SK-N-SH (cell line): ENCODE data around the gene STARD7. TPM values are rescaled to one million over a fixed set of nuclear protein-coding genes. Genes with fewer than 3 reads are reported as not detected.
A peak's percentile ranks its signal among the peaks of the same experiment; 100 is the strongest.

ENCODE experiments used
- CTCF ChIA-PET: fragments of 300-600, 350-600 bp; formaldehyde crosslinking; extraction: SDS; loops from one replicate; lab custom pipeline; 2021; lab: Yijun Ruan, JAX
- POLR2A ChIA-PET: fragments of 350-600 bp; sonication (Branson Sonifier 250); formaldehyde crosslinking; extraction: SDS; loops from one replicate; lab custom pipeline; 2020; ENCODE audit warnings: antibody characterized with exemption, inconsistent platforms; lab: Yijun Ruan, JAX
- DNase-seq: peaks from one replicate; pipeline ENCODE4 v3.0.0; 2012
- H2AFZ ChIP-seq: fragments of 200-600 bp; sonication (generic); 2 replicates; pipeline ENCODE4 v1.8.1; 2016; ENCODE audit warnings: antibody characterized with exemption, mild to moderate bottlenecking, low read depth
- H3F3A ChIP-seq: fragments of 200-600 bp; sonication (generic); replicated peaks from 2 replicates; pipeline ENCODE3; 2016; ENCODE audit warnings: antibody characterized with exemption, mild to moderate bottlenecking; ENCODE audit not compliant: insufficient read depth
- H3K27ac ChIP-seq, 2 experiments: fragments of 200-500 bp in 1 of 2; fragments of 200-600 bp in 1 of 2; sonication (Bioruptor generic) in 1 of 2; sonication (generic), shearing (Covaris generic) in 1 of 2; 2 replicates each; pipeline versions ENCODE4 v1.5.1 to v1.6.1; 2014 to 2016; ENCODE audit warnings: low read depth in 2 of 2, inconsistent platforms in 1 of 2, low read length in 1 of 2, mild to moderate bottlenecking in 1 of 2, mixed read lengths in 1 of 2
- H3K27me3 ChIP-seq: fragments of 200-600 bp; sonication (generic), shearing (Covaris generic); 2 replicates; pipeline ENCODE4 v1.6.1; 2016; ENCODE audit warnings: mixed run types; ENCODE audit not compliant: insufficient read depth
- H3K36me3 ChIP-seq, 2 experiments: fragments of 200-500 bp in 1 of 2; fragments of 200-600 bp in 1 of 2; sonication (Bioruptor generic) in 1 of 2; sonication (generic) in 1 of 2; replicated peaks in 1 of 2; 2 replicates each; pipeline versions ENCODE3 to v1.5.1; 2014 to 2016; ENCODE audit warnings: low read length in 1 of 2, mild to moderate bottlenecking in 1 of 2; ENCODE audit not compliant: insufficient read depth in 2 of 2, control insufficient read depth in 1 of 2
- H3K4me1 ChIP-seq, 2 experiments: fragments of 200-500 bp in 1 of 2; fragments of 200-600 bp in 1 of 2; sonication (Bioruptor generic) in 1 of 2; sonication (generic), shearing (Covaris generic) in 1 of 2; 2 replicates each; pipeline versions ENCODE4 v1.5.1 to v1.6.1; 2014 to 2016; ENCODE audit warnings: low read depth in 1 of 2, low read length in 1 of 2, mixed run types in 1 of 2; ENCODE audit not compliant: insufficient read depth in 2 of 2, control insufficient read depth in 1 of 2
- H3K4me2 ChIP-seq: fragments of 200-600 bp; sonication (generic), shearing (Covaris generic); 2 replicates; pipeline ENCODE4 v1.6.1; 2017; ENCODE audit warnings: mixed run types
- H3K4me3 ChIP-seq, 2 experiments: fragments of 200-500 bp in 1 of 2; fragments of 200-600 bp in 1 of 2; sonication (Bioruptor generic) in 1 of 2; sonication (generic), shearing (Covaris generic) in 1 of 2; 2 replicates each; pipeline versions ENCODE4 v1.5.1 to v1.8.1; 2014 to 2016; ENCODE audit warnings: low read depth in 2 of 2, inconsistent platforms in 1 of 2, low read length in 1 of 2, mild to moderate bottlenecking in 1 of 2, mixed read lengths in 1 of 2, moderate library complexity in 1 of 2
- H3K79me2 ChIP-seq: fragments of 200-600 bp; sonication (generic); 2 replicates; pipeline ENCODE4 v1.8.1; 2017; ENCODE audit warnings: mild to moderate bottlenecking; ENCODE audit not compliant: insufficient read depth
- H3K9ac ChIP-seq: fragments of 200-600 bp; sonication (generic); 2 replicates; pipeline ENCODE4 v1.6.1; 2017; ENCODE audit warnings: mixed run types
- H3K9me2 ChIP-seq: fragments of 200-600 bp; sonication (generic); 2 replicates; pipeline ENCODE4 v1.6.1; 2017; ENCODE audit warnings: mixed run types
- H3K9me3 ChIP-seq: fragments of 200-600 bp; sonication (generic); 2 replicates; pipeline ENCODE4 v1.6.1; 2017; ENCODE audit warnings: mixed run types, mild to moderate bottlenecking, moderate library complexity
- H4K20me1 ChIP-seq: fragments of 200-600 bp; sonication (generic); 2 replicates; pipeline ENCODE4 v1.6.1; 2017; ENCODE audit warnings: mild to moderate bottlenecking, mixed run types; ENCODE audit not compliant: insufficient read depth
- CHD2 ChIP-seq: fragments of 150-350 bp; IDR thresholded peaks from 2 replicates; pipeline ENCODE4 v1.6.1; 2018; ENCODE audit warnings: low read length; ENCODE audit not compliant: partially characterized antibody
- ELF1 ChIP-seq: IDR thresholded peaks from 2 replicates; pipeline ENCODE4 v1.4.0; 2012
- FOXJ3 ChIP-seq: sonication (generic); formaldehyde crosslinking; IDR thresholded peaks from 2 replicates; pipeline ENCODE4 v1.5.1; 2020; ENCODE audit warnings: mild to moderate bottlenecking, missing genetic modification reagents
- GATA2 ChIP-seq: sonication (generic); formaldehyde crosslinking; IDR thresholded peaks from 2 replicates; pipeline ENCODE4 v1.5.0; 2020; ENCODE audit warnings: mild to moderate bottlenecking, missing genetic modification reagents
- MXI1 ChIP-seq: IDR thresholded peaks from 2 replicates; pipeline ENCODE4 v1.6.1; 2012; ENCODE audit warnings: mild to moderate bottlenecking, low read depth, low read length, improper control_type of control experiment
- RFX5 ChIP-seq: IDR thresholded peaks from 2 replicates; pipeline ENCODE4 v1.6.1; 2012; ENCODE audit warnings: mild to moderate bottlenecking, improper control_type of control experiment, low read length
- TAF1 ChIP-seq: IDR thresholded peaks from 2 replicates; pipeline ENCODE4 v1.6.1; 2012; ENCODE audit warnings: low read depth, mild to moderate bottlenecking, low read length, moderate library complexity, borderline replicate concordance
- WGBS: methylation state at CpG from one replicate; pipeline ENCODE4 v1.1.6; 2017; ENCODE audit warnings: low lambda C conversion rate; 5-methylcytosine and 5-hydroxymethylcytosine counted together
- polyA plus RNA-seq, 3 experiments: library from polyadenylated mRNA; depleted of rRNA; stranded (reverse); fragments of >200 nt; gene quantifications; 2 replicates each; pipeline ENCODE4 v1.2.3, GENCODE V29; 2012
- TF ChIP-seq, protein P1 (sequence below): IDR thresholded peaks from 2 replicates; pipeline ENCODE4; 2012
- TF ChIP-seq, protein P2 (sequence below): IDR thresholded peaks from 2 replicates; pipeline ENCODE4 v1.4.0; 2012; ENCODE audit warnings: low read depth, borderline replicate concordance

The STARD7 gene
- polyA plus RNA-seq, 1 of the 3 experiments (the other 2 are of a cell fraction) = 36.1 TPM

DNA sequence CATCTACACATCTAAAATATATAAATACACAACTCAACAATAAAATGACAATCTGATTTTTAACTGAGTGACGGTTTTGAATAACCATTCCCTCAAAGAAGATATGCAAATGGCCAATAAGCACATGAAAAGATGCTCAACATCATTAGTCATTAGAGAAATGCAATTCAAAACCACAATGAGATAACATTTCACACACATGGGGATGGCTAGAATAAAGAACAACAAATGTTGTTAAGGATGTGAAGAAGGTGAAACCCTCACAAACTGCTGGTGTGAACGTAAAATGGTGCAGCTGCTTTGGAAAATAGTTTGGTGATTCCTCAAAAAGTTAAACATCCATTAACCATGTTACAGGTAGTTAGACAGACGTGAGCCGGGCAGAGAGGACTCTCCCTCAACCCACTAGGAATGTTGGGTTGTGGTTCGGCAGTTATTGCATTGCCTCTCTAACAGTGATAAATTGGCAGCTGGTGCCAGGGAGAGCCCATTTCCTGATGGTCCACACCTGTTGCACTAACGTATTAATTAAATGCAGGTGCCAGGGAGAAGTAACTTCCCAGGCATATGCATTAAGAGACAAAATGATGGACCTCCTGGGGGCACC, 41.1 kb downstream of the STARD7 start:
- DNase-seq = no peak
- TF ChIP-seq FOXJ3 (CRISPR knock-in tag) = no peak
- no peak for TF ChIP-seq MXI1
- TF ChIP-seq RFX5 = no peak
- TF ChIP-seq, protein P1, sequence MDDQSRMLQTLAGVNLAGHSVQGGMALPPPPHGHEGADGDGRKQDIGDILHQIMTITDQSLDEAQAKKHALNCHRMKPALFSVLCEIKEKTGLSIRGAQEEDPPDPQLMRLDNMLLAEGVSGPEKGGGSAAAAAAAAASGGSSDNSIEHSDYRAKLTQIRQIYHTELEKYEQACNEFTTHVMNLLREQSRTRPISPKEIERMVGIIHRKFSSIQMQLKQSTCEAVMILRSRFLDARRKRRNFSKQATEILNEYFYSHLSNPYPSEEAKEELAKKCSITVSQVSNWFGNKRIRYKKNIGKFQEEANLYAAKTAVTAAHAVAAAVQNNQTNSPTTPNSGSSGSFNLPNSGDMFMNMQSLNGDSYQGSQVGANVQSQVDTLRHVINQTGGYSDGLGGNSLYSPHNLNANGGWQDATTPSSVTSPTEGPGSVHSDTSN = no peak
- Histone ChIP-seq H3K9me2 (no peaks in the 10 kb centered on the region), H3K27me3 (no peaks in the 10 kb centered on the region), H3K4me1 (no peaks in the 10 kb centered on the region), H3K9ac (no peak overlapping the region), H3K4me2 (no peak overlapping the region), H3K9me3 (peaks cover 4% of the 10 kb centered on the region; the same call in 1 of the 2 replicates), H3K4me3 (no peak overlapping the region), H4K20me1 (no peaks in the 10 kb centered on the region), H2AFZ (no peak overlapping the region), H3K27ac (no peak overlapping the region; a peak in 1 of 4 replicates), H3F3A (peaks cover 13% of the 10 kb centered on the region), H3K36me3 (no peaks in the 10 kb centered on the region), H3K79me2 (no peaks in the 10 kb centered on the region)
- 90% methylated on average over 5 of the region's 6 CpGs for WGBS
- POLR2A ChIA-PET = no interaction called here
- CTCF ChIA-PET = interaction anchor here (1.2 kb wide), 1 partner anchor 145 kb away, joined by 3 read pairs; no protein-coding TSS in a partner anchor

DNA sequence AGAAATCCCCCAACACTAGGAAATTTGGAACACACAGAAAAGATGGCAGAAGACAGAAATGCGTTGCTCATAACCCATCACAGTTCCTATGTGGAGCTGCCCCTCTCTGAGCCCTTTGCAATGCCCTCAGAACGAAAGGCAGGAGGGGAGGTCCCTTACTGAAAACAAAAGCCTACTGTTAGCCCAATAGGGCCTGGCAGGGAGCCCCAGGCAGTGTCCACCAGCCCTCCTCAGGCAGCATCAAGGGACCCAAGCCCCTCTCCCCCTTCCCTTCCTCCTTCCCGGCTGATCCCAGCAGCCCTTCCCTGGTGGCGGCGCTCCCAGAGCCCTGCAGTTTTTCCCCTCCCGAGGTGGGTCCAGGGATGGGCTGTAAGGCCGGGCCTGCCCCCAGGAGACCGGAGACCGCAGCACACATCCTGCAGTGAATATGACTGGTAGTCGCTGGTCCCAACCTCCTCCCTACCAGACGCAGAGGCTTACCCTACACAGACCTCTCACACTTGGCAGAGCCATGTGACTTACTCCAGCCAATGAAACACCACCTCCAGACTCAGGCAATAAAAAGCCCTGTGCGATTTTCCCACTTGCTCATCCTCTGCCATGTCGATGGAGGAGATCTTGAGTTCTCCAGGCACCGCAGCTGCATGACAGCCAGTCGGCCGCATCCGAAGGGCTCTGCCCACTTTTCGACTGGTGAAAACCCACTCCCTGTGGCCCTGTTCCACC, 44.0 kb downstream of the STARD7 start:
- WGBS = 90% methylated on average over 17 of the region's 18 CpGs
- ChIA-PET POLR2A (no interaction called here), CTCF (interaction anchor here (1.0 to 3.0 kb wide), 3 partner anchors 10 to 142 kb away, joined by 4 to 15 read pairs (median 6); no protein-coding TSS in a partner anchor)

More for the DNA sequence above, 44.0 kb downstream of the STARD7 start:
- Histone ChIP-seq H3K79me2 (no peaks in the 10 kb centered on the region), H3K9me3 (no peaks in the 10 kb centered on the region), H3K36me3 (no peaks in the 10 kb centered on the region), H3K27me3 (no peaks in the 10 kb centered on the region), H3F3A (peaks cover 8% of the 10 kb centered on the region), H3K9ac (no peak overlapping the region), H3K4me2 (no peak overlapping the region), H2AFZ (no peak overlapping the region), H3K9me2 (no peaks in the 10 kb centered on the region), H3K4me1 (no peaks in the 10 kb centered on the region), H4K20me1 (no peaks in the 10 kb centered on the region), H3K4me3 (no peak overlapping the region), H3K27ac (no peak overlapping the region)
- no peak for TF ChIP-seq TAF1
- TF ChIP-seq, protein P2, sequence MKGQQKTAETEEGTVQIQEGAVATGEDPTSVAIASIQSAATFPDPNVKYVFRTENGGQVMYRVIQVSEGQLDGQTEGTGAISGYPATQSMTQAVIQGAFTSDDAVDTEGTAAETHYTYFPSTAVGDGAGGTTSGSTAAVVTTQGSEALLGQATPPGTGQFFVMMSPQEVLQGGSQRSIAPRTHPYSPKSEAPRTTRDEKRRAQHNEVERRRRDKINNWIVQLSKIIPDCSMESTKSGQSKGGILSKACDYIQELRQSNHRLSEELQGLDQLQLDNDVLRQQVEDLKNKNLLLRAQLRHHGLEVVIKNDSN = peak; percentile 32; the same call in 1 of the 2 replicates
- no peak for TF ChIP-seq CHD2
- TF ChIP-seq ELF1 = no peak
- TF ChIP-seq GATA2 (CRISPR knock-in tag) = no peak
- DNase-seq = no peak
